Osteocyte (in vitro differentiated cells): Measurements from ENCODE around the gene TAF15. TPM values are rescaled to one million over a fixed set of nuclear protein-coding genes. Genes with fewer than 3 reads are reported as not detected.

ENCODE experiments used
- DNase-seq: peaks from one replicate; pipeline ENCODE4 v3.0.0; 2021; ENCODE audit warnings: mixed read lengths; ENCODE audit not compliant: unreplicated experiment; ENCODE audit errors: extremely low spot score
- H3K27ac Mint-ChIP-seq: one replicate; pipeline ENCODE4 v1.8.0; 2021; ENCODE audit warnings: mild to moderate bottlenecking, mixed read lengths; ENCODE audit not compliant: unreplicated experiment
- H3K27me3 Mint-ChIP-seq: one replicate; pipeline ENCODE4 v1.8.0; 2021; ENCODE audit warnings: mixed read lengths; ENCODE audit not compliant: unreplicated experiment
- H3K36me3 Mint-ChIP-seq: one replicate; pipeline ENCODE4 v1.8.0; 2021; ENCODE audit warnings: mixed read lengths; ENCODE audit not compliant: unreplicated experiment
- H3K4me1 Mint-ChIP-seq: one replicate; pipeline ENCODE4 v1.8.0; 2021; ENCODE audit warnings: mixed read lengths; ENCODE audit not compliant: unreplicated experiment
- H3K4me3 Mint-ChIP-seq: one replicate; pipeline ENCODE4 v1.8.0; 2021; ENCODE audit warnings: mild to moderate bottlenecking, moderate library complexity, mixed read lengths; ENCODE audit not compliant: unreplicated experiment
- H3K9me3 Mint-ChIP-seq: one replicate; pipeline ENCODE4 v1.8.0; 2021; ENCODE audit warnings: mixed read lengths; ENCODE audit not compliant: unreplicated experiment
- total RNA-seq: library from RNA; stranded (reverse); gene quantifications from 2 replicates; pipeline ENCODE4 v1.2.1, GENCODE V29; 2021
- TF ChIP-seq, protein P1 (sequence below): fragments of 200-600 bp; sonication (generic); IDR thresholded peaks from 2 replicates; pipeline ENCODE4 v1.5.0; 2021; ENCODE audit warnings: antibody characterized with exemption, mild to moderate bottlenecking, moderate library complexity

The TAF15 gene
- total RNA-seq, 1 donor from 2014 or later: 157 TPM

DNA sequence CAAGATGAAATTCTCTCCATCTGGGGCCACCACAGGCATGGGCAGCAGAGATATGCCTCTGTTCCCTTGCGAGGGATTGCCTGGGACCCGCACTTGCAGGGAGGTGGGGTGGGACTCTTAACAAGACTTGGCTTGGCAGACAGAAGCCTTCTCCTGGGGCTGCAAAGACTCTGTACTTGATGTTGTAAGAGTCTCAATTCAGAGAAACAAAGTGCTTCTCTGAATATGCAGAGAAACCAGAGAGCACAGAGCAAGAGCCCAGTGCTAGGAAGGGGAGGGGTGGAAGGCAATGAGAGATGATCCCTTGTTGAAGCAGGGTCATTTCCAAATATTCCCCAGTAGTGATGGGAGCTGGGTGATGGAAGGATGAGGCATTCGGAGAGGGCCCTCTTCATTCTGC is 16.0 kb upstream of the TAF15 start:
- H3K4me3 Mint-ChIP-seq: no peak overlapping the region
- H3K4me1 Mint-ChIP-seq: peaks cover 27% of the 10 kb centered on the region
- DNase-seq: no peak
- no peaks in the 10 kb centered on the region for H3K9me3 Mint-ChIP-seq
- TF ChIP-seq, protein P1, sequence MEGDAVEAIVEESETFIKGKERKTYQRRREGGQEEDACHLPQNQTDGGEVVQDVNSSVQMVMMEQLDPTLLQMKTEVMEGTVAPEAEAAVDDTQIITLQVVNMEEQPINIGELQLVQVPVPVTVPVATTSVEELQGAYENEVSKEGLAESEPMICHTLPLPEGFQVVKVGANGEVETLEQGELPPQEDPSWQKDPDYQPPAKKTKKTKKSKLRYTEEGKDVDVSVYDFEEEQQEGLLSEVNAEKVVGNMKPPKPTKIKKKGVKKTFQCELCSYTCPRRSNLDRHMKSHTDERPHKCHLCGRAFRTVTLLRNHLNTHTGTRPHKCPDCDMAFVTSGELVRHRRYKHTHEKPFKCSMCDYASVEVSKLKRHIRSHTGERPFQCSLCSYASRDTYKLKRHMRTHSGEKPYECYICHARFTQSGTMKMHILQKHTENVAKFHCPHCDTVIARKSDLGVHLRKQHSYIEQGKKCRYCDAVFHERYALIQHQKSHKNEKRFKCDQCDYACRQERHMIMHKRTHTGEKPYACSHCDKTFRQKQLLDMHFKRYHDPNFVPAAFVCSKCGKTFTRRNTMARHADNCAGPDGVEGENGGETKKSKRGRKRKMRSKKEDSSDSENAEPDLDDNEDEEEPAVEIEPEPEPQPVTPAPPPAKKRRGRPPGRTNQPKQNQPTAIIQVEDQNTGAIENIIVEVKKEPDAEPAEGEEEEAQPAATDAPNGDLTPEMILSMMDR: no peak
- no peaks in the 10 kb centered on the region for H3K36me3 Mint-ChIP-seq
- H3K27me3 Mint-ChIP-seq: peaks cover 30% of the 10 kb centered on the region
- no peak overlapping the region for H3K27ac Mint-ChIP-seq

DNA sequence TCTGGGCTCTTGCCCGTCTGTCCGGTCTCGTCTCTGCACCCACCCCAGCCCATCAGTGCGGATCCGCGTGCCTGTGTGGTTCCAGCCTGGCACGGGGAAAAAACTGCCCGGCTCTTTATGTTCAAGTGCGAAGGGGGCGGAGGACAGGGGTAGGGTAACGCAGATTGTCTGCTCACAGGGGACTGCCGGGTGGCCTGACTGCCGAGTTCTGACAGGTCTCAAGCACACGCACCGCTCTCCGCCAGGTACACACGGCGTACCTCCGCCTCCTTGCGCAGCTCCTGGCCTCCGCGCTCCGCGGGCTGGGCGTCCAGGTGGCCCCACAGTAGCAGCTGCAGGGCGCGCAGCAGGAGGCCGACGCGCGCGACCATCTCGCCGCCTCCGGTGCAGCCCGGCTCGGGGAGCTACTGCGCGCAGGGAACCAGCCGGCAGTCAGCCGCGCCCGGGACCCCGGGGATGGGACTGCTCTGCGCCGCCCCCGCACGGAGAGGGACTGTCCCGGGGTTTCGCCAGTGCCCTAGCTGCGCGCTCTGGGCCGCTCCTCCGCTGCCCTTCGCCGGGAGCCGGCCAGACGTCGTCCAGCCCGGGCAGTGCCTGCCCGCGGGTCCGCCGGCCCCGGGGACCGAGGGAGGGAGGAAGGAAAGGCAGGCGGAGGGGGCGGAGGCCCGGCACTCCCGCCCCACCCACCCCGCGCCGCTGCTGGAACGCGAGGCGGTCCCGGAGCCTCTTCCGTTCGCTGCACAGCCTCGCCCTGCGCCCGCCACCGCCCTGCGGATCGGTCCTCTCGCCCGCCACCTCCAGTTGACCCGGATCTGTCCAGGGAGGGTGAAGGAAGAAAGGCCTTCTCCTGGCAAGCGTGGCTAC is 14.0 kb upstream of the TAF15 start, which contains the start of gene MMP28:
Gene MMP28, minus strand, starts transcription at position 635 of the 864 bp plus-strand sequence. Its CDS starts 264 bp downstream, at position 371.
- Mint-ChIP-seq H3K9me3 (no peaks in the 10 kb centered on the region), H3K36me3 (no peaks in the 10 kb centered on the region), H3K4me1 (peaks cover 22% of the 10 kb centered on the region), H3K4me3 (peak within 1 kb of the TSS; percentile 66), H3K27me3 (peaks cover 33% of the 10 kb centered on the region), H3K27ac (no peak within 1 kb of the TSS)
- DNase-seq: peak; percentile 84
- TF ChIP-seq, protein P1: no peak

DNA sequence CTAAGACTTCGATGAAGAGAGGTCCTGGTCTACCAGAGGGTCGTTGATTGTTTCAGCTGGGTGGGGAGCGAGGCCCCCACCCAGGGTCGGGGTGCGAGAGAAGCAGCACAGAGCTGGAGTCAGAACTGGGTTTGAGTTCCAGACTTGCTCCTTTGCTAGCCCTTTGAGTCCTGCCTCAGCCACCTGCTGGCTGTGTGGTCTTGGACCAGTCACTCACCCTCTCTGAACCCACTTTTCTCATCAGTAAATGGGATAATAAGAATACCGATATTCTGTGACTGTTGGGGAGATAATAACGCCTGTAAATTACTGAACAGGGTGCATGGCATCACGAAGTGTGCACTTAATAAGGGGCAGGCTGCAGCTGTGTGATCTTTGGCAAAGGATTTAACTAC is 13.4 kb upstream of the TAF15 start:
- H3K27me3 Mint-ChIP-seq: peaks cover 33% of the 10 kb centered on the region
- H3K4me3 Mint-ChIP-seq: peak overlapping the region; percentile 66
- TF ChIP-seq, protein P1: no peak
- no peaks in the 10 kb centered on the region for H3K36me3 Mint-ChIP-seq
- H3K27ac Mint-ChIP-seq: no peak overlapping the region
- H3K9me3 Mint-ChIP-seq: no peaks in the 10 kb centered on the region
- no peak for DNase-seq
- H3K4me1 Mint-ChIP-seq: peaks cover 25% of the 10 kb centered on the region

DNA sequence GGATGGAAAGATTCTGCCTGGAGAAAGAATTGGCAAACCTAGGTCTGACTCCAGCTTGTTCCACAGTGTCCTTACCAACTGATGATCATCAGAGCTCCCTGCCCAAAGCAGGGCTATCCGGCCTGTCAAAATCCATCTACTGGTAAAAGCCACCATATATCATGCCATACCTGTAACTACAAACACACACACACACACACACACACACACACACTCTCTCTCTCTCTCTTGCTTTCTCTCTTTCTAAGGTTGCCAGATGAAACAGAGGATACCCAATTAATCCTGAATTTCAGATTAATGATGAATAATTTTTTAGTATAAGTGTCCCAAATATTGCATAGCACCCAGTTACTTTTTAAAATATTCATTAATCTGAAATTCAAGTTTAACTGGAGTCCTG is 12.3 kb upstream of the TAF15 start:
- TF ChIP-seq, protein P1: no peak
- Mint-ChIP-seq H3K27ac (no peak overlapping the region), H3K27me3 (peaks cover 33% of the 10 kb centered on the region), H3K4me1 (peaks cover 31% of the 10 kb centered on the region), H3K4me3 (no peak overlapping the region), H3K9me3 (no peaks in the 10 kb centered on the region), H3K36me3 (no peaks in the 10 kb centered on the region)
- no peak for DNase-seq

DNA sequence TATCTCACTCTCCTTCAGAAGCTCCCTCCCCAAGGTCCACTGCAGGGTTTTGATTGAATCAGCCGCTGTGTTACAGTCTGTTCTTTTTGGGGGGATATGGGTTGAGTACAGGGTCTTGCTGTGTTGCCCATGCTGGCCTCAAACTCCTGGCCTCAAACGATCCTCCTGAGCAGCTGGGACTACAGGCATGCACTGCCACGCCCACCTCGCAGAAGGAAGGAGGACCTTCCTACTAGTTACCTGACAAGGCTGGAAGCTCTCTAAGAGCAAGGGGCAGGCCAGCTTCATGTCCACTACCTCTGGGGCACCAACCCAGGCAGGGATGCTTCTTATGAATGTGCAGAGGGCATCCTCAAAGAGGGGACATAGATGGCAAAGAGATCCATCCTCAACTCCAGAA is 11.9 kb upstream of the TAF15 start:
- H3K4me1 Mint-ChIP-seq: peaks cover 31% of the 10 kb centered on the region
- H3K9me3 Mint-ChIP-seq: no peaks in the 10 kb centered on the region
- DNase-seq: peak; percentile 63
- no peak overlapping the region for H3K27ac Mint-ChIP-seq
- no peak overlapping the region for H3K4me3 Mint-ChIP-seq
- TF ChIP-seq, protein P1: no peak
- peaks cover 29% of the 10 kb centered on the region for H3K27me3 Mint-ChIP-seq
- H3K36me3 Mint-ChIP-seq: no peaks in the 10 kb centered on the region
